ENCODE results near the gene FAM50A.

Gene FAM50A

GRCh38 chrX:154466907-154467306 lies 23.0 kb downstream of the FAM50A start:
- no peak for ATAC-seq

DNA sequence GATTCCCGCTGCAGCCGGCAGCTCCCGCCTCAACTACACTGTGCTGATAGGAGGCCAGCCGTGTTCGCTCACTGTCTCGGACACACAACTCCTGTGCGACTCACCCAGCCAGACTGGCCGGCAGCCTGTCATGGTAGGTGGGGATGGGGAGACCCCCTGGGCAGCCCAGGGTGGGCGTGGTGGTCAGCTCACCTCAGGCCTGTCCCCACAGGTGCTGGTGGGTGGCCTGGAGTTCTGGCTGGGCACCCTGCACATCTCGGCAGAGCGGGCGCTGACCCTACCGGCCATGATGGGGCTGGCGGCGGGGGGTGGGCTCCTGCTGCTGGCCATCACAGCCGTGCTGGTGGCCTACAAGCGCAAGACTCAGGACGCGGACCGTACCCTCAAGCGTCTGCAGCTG lies 23.6 kb downstream of the FAM50A start:
- no peak for ATAC-seq

- no peak for ATAC-seq
Measured at GRCh38 chrX:154468217-154468616, 24.3 kb downstream of the FAM50A start.

GRCh38 chrX:154469114-154469513 lies 25.2 kb downstream of the FAM50A start:
- ATAC-seq = no peak

DNA sequence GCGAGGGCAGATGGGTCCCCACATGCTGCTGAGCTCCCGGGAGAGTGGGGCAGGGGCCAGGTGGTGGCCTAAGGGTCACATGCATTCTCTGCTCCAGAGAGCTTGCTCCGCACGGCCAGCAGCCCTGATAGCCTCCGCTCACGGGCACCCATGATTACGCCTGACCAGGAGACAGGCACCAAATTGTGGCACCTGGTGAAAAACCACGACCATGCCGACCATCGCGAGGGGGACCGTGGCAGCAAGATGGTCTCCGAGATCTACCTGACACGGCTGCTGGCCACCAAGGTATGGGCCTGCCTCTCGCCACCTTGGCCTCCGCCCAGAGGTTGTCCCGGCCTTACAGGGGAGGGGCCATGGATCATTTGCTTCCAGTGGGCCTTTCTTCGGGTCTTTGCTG lies 25.9 kb downstream of the FAM50A start:
- ATAC-seq = no peak

- no peak for ATAC-seq
Measured at GRCh38 chrX:154470434-154470833, 26.5 kb downstream of the FAM50A start.

DNA sequence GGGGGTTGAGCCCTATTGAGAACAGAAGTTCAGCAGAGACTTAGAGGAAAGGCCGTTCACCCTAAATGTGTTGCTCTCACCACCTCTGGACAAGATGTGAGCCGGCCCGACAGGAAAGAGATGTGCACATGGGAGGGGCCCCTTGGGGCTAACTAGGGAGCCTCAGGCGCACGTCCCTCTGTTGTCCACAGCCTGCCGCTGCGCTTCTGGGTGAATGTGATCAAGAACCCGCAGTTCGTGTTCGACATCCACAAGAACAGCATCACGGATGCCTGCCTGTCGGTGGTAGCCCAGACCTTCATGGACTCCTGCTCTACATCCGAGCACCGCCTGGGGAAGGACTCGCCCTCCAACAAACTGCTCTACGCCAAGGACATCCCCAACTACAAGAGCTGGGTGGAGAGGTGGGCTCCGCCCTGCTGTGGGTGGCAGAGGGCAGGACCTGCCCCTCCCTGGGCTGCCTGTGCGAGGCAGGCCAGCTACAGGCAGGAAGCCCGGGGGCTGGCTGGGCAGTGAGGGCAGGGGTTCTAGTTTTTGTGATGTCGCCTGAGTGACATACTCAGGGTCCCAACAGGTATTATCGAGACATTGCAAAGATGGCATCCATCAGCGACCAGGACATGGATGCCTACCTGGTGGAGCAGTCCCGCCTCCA lies 27.1 kb downstream of the FAM50A start:
- no peak for ATAC-seq

GRCh38 chrX:154471839-154472684 lies 28.1 kb downstream of the FAM50A start:
- no peak for ATAC-seq

DNA sequence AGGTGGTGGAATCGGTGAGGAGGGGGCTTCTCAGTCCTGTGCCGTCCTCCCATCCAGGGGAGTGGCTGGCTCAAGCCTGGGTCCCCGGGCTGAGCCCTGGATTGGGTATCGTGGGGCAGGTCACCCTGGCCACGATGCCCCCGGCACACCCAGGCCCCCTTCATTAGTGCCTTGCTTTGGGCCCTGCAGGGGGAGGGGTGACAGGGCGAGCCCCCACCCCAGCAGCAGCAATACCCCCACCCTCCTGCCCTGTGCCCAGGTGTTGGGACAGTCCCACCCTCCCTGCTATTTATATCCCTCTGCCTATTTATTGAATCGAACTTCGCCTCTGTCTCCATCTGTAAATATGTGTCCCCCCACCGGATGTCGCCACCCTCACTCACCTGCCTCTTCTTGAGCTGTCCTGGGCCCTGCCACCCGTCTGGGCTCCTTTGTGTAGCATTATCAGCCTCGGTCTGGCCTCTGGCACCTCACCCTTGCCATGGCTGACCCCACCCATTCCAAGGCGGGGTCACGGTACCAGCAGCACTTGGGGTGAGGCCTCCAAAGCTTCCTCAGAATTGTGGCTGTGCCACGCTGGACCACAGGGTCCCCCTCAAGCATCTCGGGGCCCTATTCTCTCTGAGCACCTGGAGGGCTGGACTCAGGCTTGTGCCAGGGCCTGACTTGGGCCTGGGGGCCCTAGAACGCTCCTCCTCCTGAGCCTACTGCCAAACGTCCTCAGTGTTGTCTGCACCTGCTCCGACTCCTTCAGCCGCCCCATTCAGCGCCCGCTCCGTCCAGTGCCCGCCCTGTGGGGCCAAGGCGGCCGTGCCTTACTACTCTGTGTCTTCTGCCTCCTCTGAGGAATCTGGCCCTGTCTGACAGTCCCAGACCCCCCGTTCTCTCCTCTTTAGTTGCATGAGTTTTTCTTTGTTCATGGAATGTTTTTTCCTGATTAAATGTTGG lies 29.0 kb downstream of the FAM50A start:
- ATAC-seq = no peak

DNA sequence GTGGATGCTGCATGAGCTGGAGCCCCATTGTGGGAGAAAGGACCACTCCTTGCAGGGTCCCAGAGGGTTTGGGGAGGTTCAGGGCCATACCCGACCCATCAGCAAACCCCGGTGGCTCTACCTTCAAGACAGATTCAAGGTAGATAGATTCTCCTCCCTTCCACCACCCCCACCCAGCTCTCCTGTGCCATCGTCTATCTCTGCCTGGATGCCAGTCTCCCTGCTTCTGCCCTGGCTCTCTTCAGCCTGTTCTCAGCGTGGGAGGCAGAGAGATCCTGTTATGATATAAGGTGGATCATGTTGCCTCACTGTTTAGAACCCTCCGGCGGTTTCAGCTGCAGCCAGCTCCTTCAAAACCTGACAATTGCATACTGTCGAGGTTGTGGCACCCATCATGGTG lies 29.7 kb downstream of the FAM50A start:
- no peak for ATAC-seq

DNA sequence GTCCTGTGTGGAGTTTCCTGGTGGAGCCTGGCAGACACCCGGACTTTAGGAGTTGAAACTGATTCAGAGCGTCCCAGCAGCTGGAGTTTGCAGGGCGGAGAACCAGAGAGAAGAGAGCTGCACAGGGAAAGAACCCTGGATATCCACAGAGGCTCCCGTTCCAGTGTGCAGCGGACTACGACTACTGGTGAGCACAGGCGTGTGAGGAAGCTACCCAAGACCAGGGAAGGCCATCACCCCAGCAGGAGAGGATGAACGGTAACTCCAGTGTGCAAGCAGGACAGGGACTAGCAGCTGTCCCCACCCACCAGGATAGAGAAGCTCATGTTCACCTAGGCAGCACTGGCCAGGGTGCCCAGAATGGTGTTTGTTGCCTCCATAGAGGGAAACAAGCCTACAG lies 32.9 kb downstream of the FAM50A start:
- ATAC-seq = no peak

- no peak for ATAC-seq
Measured at GRCh38 chrX:154477891-154478477, 34.0 kb downstream of the FAM50A start.

DNA sequence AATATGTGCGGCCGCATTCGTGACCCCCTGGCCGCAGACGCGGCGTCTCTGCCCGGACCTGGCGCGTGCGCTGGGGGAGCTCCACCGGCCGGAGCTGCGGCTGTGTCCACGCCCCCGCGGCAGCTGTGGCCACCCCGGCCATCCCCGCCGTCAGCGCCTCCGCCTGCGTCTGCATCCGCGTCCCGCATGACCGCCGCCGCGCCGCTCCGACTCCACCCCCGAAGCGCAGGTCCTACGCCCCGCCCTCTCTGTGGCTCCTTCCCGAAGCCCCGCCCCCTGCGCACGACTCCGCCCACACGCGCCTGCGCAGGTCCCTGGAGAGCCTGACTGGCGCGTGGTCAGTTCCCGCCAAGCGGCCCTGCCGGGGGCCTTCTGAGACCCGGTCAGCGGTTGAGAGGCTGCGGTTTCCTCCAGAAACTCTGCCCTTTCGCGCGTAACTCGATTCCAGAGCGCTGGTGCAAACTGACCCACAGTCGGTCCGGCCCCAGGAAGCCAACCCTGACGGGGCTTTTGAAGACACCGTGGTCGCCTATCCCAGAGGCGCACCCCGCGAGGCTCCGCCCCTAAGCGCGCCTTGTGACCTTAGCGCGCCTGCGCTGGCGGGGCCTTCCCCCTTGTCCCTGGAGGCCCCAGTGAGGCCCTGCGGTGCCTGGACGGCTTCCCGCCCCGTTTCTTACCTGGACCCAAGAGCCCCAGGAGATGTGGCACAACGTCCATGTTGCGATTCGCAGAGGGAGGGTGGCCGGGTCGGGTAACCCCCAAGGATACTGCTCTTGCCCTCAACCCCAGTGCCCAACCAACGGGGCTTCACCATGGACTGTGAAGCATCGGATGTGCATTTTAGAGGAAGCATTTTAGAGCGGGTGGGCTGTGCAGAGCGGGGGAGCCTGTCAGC lies 35.0 kb downstream of the FAM50A start, which contains the start of gene LAGE3:
Gene LAGE3 (minus strand): TSS at position 554 of the 895 bp plus-strand sequence. CDS start 366 bp downstream, at position 188.
- ATAC-seq = peak; percentile 94

GRCh38 chrX:154481195-154481594 lies 37.3 kb downstream of the FAM50A start:
- no peak for ATAC-seq

GRCh38 chrX:154481911-154482601 lies 38.1 kb downstream of the FAM50A start:
- ATAC-seq = no peak

- no peak for ATAC-seq
Measured at GRCh38 chrX:154482786-154483185, 38.8 kb downstream of the FAM50A start.

DNA sequence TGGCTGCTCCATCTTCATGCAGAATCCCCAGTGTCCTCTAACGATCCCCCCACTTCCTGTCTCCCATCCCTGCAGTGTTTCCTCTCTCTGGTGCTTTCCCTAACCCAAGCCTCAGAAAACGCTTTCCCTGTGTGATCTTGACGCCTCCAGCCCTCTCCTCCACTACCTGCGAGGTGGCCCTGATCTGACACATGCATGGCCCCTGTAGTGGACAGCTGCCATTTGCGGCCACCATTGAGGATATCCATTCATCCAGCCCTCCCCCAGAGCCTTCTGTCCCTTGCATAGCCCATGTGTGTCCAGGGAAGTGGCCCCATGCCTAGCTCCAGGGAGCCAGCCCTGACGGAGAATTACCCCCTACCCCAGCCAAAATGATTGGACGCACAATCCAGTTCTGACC lies 39.4 kb downstream of the FAM50A start:
- no peak for ATAC-seq

DNA sequence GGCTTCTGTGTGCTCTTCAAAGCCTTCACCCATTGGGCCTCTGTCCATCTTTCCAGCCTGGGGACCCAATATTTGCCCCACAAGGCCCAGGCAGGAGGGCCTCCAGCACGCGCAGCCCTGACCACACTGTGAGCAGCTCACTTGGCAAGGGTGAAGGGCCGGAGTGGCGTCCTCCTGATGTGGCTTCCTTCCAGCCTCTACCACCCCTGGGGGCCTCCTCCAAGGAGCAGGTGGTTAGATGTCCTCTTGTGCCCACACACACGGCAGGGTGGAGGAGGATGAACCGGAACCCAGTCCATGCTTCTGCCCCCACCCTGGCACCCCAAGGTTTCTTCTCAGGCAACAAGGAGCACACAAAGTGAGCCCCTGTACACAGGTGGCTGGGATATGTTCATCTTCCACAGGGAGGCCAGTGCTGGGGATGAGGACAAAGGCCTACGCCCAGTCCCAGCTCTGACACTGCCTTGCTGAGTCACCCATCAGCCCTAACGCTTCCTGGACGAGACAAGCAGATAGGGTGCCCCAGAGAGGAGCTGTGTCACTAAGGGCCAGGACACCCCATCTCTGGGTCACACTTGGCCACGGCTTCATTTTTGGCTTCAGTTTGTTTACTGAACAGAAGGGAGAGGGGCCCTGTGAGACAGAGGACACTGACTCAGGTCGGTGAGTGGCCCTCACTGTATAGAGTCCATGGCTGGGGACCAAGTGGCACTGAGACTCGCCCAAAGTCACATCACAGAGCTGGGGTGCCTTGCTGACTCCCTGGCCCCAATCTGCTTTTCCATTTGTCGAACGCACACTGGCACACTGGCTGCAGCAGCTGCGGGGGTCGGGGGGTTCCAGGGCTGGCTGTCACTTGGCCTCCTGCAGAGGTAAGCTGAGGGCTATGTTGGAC lies 40.6 kb downstream of the FAM50A start:
- ATAC-seq = no peak

- no peak for ATAC-seq
Measured at GRCh38 chrX:154485150-154486051, 41.5 kb downstream of the FAM50A start.

Data from activated CD4-positive, CD25-positive, alpha-beta regulatory T cell treated with anti-CD3 and anti-CD28 coated beads, Interleukin-2, amount 50 U/mL, for 24 hours (primary cell).